MCF 10A (cell line): ENCODE data around the gene PRKN. TPM values are rescaled to one million over a fixed set of nuclear protein-coding genes. Genes with fewer than 3 reads are reported as not detected.

Experiments
- BruUV-seq: library from RNA; stranded (reverse); fragments of 400-500 nt; replicated peaks from 2 replicates; lab custom pipeline; 2021; lab: Mats Ljungman, UMichigan
- CTCF ChIA-PET: fragments of 300-600 bp; sonication (Branson Sonifier 250); formaldehyde crosslinking; extraction: SDS; loops from one replicate; lab custom pipeline; 2021; ENCODE audit warnings: antibody characterized with exemption, inconsistent platforms; lab: Yijun Ruan, JAX
- POLR2A ChIA-PET: fragments of 300-600, 350-650 bp; sonication (Branson Sonifier 250); formaldehyde crosslinking; extraction: SDS; loops from one replicate; lab custom pipeline; 2020; ENCODE audit warnings: antibody characterized with exemption, inconsistent platforms; lab: Yijun Ruan, JAX
- DNase-seq: peaks from one replicate; pipeline ENCODE4 v3.0.0-alpha.2; 2018; ENCODE audit not compliant: unreplicated experiment
- H3K27ac Mint-ChIP-seq: one replicate; pipeline ENCODE4 v1.8.0; 2022; ENCODE audit warnings: mild to moderate bottlenecking, low read depth, mixed read lengths; ENCODE audit not compliant: unreplicated experiment
- H3K27me3 Mint-ChIP-seq: one replicate; pipeline ENCODE4 v1.8.0; 2022; ENCODE audit warnings: mixed read lengths; ENCODE audit not compliant: insufficient read depth, unreplicated experiment
- H3K36me3 Mint-ChIP-seq: one replicate; pipeline ENCODE4 v1.8.0; 2022; ENCODE audit warnings: mild to moderate bottlenecking, moderate library complexity, mixed read lengths; ENCODE audit not compliant: insufficient read depth, unreplicated experiment
- H3K4me1 Mint-ChIP-seq: one replicate; pipeline ENCODE4 v1.8.0; 2022; ENCODE audit warnings: mixed read lengths; ENCODE audit not compliant: insufficient read depth, unreplicated experiment
- H3K4me3 Mint-ChIP-seq: one replicate; pipeline ENCODE4 v1.8.0; 2022; ENCODE audit warnings: mild to moderate bottlenecking, moderate library complexity, mixed read lengths; ENCODE audit not compliant: unreplicated experiment
- H3K9me3 Mint-ChIP-seq: one replicate; pipeline ENCODE4 v1.8.0; 2022; ENCODE audit warnings: mixed read lengths; ENCODE audit not compliant: unreplicated experiment
- intact Hi-C: fragments of 100-400 bp; cut with micrococcal nuclease; formaldehyde crosslinking; loops from 2 replicates; pipeline ENCODE4 v1.14.1; 2022
- total RNA-seq: library from RNA; stranded (reverse); gene quantifications from 2 replicates; pipeline ENCODE4 v1.2.3, GENCODE V29; 2022
- TF ChIP-seq, protein P1 (sequence below): fragments of 200-600 bp; IDR thresholded peaks from one replicate; pipeline ENCODE4 v1.8.0; 2022; ENCODE audit warnings: antibody characterized with exemption, mild to moderate bottlenecking; ENCODE audit not compliant: unreplicated experiment

PRKN gene
- total RNA-seq, 1 experiment from 2014 or later = 2.5 TPM

DNA sequence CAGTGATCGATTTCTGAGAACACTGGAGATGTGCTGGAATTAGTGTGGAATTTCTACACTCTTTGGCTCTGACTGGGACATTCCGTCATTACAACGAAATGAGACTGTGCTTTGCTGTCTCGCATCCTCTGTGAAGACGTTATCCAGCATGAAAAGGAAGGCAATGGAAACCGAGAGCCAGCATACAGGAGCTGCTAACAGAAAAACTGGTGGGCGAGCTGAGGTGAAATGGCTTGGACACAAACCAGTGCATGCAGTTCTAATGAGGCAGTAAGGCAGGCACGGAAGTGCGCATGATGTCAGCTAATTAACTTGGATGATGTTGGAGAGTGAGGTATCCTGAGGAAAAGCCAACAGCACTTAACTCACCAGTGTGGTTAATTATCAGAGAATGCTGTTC lies 1250.9 kb downstream of the PRKN start:
- intact Hi-C loops = no loop called here
- H3K9me3 Mint-ChIP-seq = no peaks in the 10 kb centered on the region
- ChIA-PET POLR2A (interaction anchor here (0.7 kb wide), 2 partner anchors 22 to 1463 kb away, joined by 4 read pairs; no protein-coding TSS in a partner anchor), CTCF (no interaction called here)
- no peak overlapping the region for H3K27ac Mint-ChIP-seq
- no peaks in the 10 kb centered on the region for H3K4me1 Mint-ChIP-seq
- no TSS peak for BruUV-seq
- TF ChIP-seq, protein P1, sequence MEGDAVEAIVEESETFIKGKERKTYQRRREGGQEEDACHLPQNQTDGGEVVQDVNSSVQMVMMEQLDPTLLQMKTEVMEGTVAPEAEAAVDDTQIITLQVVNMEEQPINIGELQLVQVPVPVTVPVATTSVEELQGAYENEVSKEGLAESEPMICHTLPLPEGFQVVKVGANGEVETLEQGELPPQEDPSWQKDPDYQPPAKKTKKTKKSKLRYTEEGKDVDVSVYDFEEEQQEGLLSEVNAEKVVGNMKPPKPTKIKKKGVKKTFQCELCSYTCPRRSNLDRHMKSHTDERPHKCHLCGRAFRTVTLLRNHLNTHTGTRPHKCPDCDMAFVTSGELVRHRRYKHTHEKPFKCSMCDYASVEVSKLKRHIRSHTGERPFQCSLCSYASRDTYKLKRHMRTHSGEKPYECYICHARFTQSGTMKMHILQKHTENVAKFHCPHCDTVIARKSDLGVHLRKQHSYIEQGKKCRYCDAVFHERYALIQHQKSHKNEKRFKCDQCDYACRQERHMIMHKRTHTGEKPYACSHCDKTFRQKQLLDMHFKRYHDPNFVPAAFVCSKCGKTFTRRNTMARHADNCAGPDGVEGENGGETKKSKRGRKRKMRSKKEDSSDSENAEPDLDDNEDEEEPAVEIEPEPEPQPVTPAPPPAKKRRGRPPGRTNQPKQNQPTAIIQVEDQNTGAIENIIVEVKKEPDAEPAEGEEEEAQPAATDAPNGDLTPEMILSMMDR = no peak
- no peak for DNase-seq
- H3K4me3 Mint-ChIP-seq = no peak overlapping the region
- H3K36me3 Mint-ChIP-seq = no peaks in the 10 kb centered on the region
- no peaks in the 10 kb centered on the region for H3K27me3 Mint-ChIP-seq

DNA sequence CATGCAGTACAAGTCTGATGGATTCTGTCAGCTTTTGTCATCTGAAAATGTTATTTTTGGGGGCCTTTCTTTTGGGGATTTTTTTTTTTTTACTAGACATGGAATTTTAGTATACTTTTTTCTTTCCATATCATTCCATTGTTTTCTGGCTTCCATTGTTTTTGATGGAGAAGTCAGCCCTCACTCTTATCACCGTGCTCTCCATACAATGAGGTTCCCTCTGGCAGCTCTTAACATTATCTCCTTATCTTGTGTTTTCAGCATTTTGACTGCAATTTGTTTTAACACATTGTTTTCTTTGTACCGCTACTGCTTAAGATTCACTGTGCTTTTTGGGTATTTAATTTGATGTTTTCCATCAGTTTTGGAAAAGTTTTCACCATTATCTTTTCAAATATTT lies 1262.2 kb downstream of the PRKN start:
- CTCF ChIA-PET = interaction anchor here (0.7 to 0.9 kb wide), 4 partner anchors 15 to 232 kb away, joined by 3 to 6 read pairs (median 3); no protein-coding TSS in a partner anchor
- Mint-ChIP-seq H3K27me3 (no peaks in the 10 kb centered on the region), H3K4me1 (peaks cover 12% of the 10 kb centered on the region), H3K27ac (no peak overlapping the region), H3K9me3 (peaks cover 21% of the 10 kb centered on the region), H3K4me3 (no peak overlapping the region), H3K36me3 (no peaks in the 10 kb centered on the region)
- no peak for DNase-seq
- BruUV-seq = no TSS peak
- TF ChIP-seq, protein P1 = no peak
- intact Hi-C loops = no loop called here
- POLR2A ChIA-PET = interaction anchor here (0.7 to 0.9 kb wide), 3 partner anchors 13 to 1194 kb away, joined by 3 to 4 read pairs (median 3); no protein-coding TSS in a partner anchor

DNA sequence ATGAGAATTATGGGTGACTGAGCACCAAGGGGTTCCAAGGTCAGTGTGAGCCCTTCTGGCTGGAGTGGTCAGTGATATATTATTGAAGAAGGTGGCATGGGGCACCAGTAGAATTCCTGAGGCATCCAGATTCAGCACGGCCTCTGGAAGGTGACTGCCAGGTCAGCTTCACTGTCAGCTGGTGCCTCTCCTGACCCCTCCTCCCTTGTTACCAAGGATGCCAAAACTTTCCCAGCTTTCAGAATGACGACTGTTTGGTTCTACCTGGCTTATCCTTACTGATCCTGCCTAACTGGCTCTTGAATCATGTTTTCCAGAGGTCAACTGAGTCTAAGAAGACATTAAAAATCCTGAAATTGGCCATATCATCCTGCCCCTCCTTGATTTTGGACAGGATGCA lies 1264.5 kb downstream of the PRKN start:
- TF ChIP-seq, protein P1 = no peak
- BruUV-seq = no TSS peak
- CTCF ChIA-PET = interaction anchor here (0.5 to 1.8 kb wide), 2 partner anchors 45 to 800 kb away, joined by 3 to 5 read pairs; no protein-coding TSS in a partner anchor
- Mint-ChIP-seq H3K4me1 (peaks cover 12% of the 10 kb centered on the region), H3K27me3 (no peaks in the 10 kb centered on the region), H3K9me3 (peaks cover 13% of the 10 kb centered on the region), H3K27ac (no peak overlapping the region), H3K4me3 (no peak overlapping the region), H3K36me3 (no peaks in the 10 kb centered on the region)
- intact Hi-C loops = no loop called here
- no peak for DNase-seq
- POLR2A ChIA-PET = interaction anchor here (1.2 to 1.8 kb wide), 2 partner anchors 23 to 56 kb away, joined by 6 to 9 read pairs; no protein-coding TSS in a partner anchor

DNA sequence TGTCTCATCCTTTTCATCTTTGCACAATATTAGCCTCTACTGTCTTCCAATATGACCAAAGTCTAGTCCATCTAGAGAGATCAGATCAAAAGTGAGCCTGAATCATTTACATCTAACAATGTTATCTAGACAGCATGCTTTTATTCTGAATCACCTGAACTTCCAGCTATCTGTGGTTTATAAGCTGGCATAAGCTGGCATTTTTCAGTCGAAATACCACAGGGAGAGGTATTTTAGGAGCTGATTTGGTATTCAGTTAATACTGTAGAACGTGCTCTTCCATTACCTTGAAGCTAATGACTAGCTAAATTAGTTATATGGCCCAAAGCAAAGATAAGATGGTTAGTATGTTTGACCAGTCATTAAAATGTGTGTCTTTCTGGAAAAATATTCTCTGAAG lies 1265.4 kb downstream of the PRKN start:
- ChIA-PET POLR2A (interaction anchor here (0.7 to 1.8 kb wide), 3 partner anchors 24 to 1266 kb away, joined by 3 to 9 read pairs (median 6); partner anchors contain the start of gene PACRG), CTCF (interaction anchor here (0.6 to 1.8 kb wide), 2 partner anchors 44 to 1709 kb away, joined by 4 to 5 read pairs; no protein-coding TSS in a partner anchor)
- Mint-ChIP-seq H3K9me3 (peaks cover 13% of the 10 kb centered on the region), H3K4me3 (no peak overlapping the region), H3K4me1 (peaks cover 12% of the 10 kb centered on the region), H3K27me3 (no peaks in the 10 kb centered on the region), H3K36me3 (no peaks in the 10 kb centered on the region), H3K27ac (no peak overlapping the region)
- peak; percentile 17 for DNase-seq
- intact Hi-C loops = no loop called here
- BruUV-seq = no TSS peak
- TF ChIP-seq, protein P1 = no peak
